Activated CD4-positive, CD25-positive, alpha-beta regulatory T cell (primary cell): ENCODE measurements around the gene DENND6B.
"Not testable (repeated sequence)": the region's sequence is repeated elsewhere in the genome, so short reads cannot be mapped to it uniquely, and the experiment has no call there.

Experiments used
- DNase-seq, 4 experiments: peaks; one replicate each; lab custom pipeline; 2025; lab: John Stamatoyannopoulos, UW

DENND6B gene

GRCh38 chr22:50286701-50287318, 40.0 kb downstream of the DENND6B start:
- no peak for DNase-seq

DNA sequence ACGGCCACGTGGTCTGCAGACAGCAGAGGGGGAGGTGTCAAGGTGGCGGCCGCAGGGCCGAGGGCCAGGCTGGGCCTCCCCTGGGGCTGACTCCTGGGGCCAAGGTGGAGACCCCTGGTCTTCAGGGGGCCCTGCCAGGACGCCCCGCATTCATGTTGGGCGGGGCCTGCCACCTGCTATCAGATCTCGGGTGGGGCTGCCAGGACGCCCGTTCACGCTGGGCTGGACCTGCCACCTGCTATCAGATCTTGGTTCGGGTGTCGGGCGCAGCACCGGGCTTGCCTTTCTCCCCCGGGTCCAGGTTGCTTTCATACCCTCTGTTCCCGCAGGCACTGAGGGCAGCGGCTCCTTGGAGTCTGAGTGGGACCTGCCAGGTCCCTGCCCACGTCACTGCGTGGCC, 40.5 kb downstream of the DENND6B start:
- DNase-seq: no peak

- no peak for DNase-seq
Observed at GRCh38 chr22:50285568-50286229, 41.1 kb downstream of the DENND6B start.

DNA sequence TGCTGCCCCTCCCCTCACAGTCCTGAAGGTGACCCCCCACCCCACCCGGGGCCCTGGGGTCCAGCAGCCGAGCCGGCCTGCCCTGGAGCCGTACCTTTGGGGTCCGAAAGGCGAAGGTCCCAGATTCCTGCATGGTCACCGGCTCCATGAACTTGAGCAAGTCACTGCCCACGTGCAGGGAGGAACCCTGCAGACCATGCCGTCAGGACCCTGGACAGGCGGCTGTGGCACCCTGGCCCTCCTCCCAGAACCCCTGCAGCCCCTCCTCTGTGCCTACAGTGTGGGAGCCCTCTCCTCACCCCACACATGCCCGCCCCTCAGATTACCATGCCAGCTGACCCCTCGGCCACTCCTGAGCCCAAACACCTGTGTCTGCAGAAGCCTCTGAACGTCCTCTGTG, 42.3 kb downstream of the DENND6B start:
- no peak for DNase-seq

DNA sequence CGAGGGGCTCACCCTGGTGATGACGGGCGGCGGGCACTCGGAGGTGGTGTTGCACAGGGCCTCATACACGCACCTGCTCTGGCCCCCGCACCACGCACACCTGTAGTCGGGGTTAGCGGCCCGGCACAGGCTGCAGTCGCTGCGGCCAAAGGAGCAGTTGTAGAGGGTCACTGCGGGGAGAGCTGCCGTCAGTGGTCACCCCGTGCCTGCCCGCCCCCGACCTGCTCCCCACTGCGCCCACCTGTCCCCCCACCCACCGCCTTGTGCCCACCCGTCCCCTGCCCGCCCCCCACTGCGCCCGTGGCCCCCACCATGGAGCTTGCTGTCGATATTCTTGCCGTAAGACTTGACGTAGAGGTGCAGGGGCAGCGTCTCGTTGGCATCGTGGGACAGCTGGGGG, 43.0 kb downstream of the DENND6B start:
- no peak for DNase-seq

DNA sequence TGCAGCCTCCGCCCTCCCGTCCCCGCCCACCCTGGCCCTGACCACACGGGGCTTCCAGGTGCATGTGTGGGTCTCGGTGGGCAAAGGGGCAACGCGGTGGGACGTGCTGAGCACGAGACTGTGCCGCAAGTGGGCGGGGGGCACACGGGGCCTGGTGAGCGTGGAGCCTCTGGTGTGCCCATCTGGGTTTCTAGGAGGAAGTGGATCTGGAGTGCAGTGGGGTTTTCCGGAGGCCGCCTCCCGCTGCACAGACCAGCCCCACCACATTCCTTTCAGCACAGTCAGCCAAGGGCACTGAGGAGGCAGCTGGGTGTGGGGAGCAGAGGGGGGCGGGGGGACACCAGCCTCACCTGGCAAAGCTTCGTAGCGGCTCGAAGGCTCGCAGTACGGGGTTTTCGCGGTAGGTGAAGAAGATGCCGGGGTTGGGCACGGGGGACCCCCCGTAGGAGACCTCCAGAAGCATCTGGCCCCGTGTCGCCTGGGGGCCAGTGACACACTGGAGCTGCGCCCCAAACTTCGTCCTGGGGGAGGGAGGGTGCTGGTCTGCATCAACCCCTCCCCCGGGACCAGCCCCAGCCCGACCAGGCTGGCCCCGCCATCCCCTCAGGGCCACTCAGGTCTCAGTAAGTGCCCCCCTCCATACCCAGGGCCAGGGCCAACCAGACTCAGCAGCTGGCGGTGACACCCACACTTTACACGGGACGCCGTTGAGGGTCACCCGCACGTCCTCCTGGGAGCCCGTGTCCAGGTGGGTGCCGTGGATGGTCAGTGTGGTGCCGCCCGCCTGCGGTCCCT, 44.3 kb downstream of the DENND6B start:
- DNase-seq: no peak

DNA sequence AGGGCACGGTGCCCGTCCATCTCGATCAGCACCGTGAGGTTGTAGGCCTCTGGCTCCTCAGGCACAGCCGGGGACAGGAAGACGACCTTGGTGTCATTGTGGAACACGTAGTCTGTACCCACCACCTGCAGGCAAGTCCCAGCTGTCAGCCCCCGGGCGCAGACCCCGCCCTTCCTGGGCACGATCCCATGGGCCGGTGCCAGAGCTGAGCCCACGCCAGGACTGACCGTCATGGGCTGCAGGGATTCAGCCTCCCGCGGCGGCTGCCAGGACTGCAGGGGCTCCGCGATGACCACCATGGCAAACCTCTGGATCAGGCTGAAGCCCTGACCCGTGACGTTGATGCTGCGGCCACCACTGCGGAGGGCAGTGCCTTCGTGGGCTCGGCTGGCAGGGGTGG, 44.9 kb downstream of the DENND6B start:
- DNase-seq: no peak

GRCh38 chr22:50281384-50281760, 45.4 kb downstream of the DENND6B start:
- no peak for DNase-seq

GRCh38 chr22:50280708-50281383, 46.0 kb downstream of the DENND6B start:
- DNase-seq: no peak

DNA sequence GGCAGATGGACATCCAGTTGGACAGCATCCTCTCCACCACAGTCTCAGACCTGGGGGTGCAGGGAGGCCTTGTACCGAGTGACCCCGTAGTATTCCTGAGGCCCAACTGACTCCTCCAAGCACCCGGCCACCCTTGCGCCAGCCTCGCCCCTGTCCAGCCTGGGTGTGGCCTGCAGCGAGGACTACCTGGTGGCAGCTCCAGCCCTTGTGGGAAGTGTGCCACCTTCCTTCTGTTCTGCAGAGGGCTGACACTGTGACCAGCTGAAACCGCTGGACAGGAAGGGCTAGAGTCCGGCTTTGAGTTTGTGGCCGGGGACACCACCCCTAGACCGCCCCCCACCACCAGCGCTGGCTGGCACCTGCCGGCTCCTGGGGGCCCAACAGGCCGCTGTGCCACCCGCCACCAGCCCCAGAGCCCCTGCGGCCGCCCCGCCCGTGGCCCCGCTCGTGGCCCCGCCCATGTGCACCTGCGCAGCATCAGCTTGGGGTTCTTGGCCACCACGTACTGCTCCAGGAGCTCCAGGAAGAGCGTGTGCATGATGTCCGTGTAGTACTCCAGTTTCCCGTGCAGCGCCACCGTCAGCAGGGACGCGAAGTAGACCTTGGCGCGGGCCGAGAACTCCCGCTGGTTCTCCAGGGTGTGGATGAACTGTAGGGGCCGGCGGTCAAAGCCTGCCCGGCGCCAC, 46.6 kb downstream of the DENND6B start:
- no peak for DNase-seq

GRCh38 chr22:50278956-50279619, 47.7 kb downstream of the DENND6B start:
- no peak for DNase-seq

GRCh38 chr22:50278461-50278860, 48.4 kb downstream of the DENND6B start:
- no peak for DNase-seq

DNA sequence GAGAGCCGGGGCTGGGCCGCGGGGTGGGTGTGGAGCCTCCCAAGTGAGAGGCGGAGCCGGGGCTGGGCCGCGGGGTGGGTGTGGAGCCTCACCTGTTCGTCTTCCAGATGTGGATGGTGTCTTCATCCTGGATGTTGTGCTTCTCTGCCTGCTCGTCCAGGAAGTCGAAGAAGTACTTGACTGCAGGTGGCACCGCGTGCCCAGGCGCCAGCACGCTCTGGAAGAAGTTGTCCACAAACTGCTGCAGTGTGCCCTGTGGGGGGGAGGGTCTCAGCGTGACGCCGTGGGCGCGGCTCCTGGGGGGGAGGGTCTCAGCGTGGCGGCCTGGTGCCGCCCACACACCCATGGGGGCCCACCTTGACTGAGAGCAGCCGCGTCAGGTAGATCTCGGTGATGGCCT, 49.1 kb downstream of the DENND6B start:
- no peak for DNase-seq

DNA sequence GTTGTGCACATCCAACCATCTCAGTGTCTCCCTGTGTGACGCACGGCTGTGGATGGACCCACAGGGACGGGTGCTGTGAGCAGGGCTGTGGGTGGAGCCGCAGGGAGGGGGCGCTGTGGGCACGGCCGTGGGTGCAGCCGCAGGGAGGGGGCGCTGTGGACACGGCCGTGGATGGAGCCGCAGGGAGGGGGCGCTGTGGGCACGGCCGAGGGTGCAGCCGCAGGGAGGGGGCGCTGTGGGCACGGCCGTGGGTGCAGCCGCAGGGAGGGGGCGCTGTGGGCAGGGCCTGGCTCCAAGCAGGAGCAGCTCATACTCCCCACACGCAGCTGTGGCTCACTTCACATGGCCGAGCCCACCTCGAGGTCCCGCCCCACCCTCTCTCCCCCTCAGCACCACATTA, 50.7 kb downstream of the DENND6B start:
- peak; percentile 20 to 56 (median 36) for DNase-seq

DNA sequence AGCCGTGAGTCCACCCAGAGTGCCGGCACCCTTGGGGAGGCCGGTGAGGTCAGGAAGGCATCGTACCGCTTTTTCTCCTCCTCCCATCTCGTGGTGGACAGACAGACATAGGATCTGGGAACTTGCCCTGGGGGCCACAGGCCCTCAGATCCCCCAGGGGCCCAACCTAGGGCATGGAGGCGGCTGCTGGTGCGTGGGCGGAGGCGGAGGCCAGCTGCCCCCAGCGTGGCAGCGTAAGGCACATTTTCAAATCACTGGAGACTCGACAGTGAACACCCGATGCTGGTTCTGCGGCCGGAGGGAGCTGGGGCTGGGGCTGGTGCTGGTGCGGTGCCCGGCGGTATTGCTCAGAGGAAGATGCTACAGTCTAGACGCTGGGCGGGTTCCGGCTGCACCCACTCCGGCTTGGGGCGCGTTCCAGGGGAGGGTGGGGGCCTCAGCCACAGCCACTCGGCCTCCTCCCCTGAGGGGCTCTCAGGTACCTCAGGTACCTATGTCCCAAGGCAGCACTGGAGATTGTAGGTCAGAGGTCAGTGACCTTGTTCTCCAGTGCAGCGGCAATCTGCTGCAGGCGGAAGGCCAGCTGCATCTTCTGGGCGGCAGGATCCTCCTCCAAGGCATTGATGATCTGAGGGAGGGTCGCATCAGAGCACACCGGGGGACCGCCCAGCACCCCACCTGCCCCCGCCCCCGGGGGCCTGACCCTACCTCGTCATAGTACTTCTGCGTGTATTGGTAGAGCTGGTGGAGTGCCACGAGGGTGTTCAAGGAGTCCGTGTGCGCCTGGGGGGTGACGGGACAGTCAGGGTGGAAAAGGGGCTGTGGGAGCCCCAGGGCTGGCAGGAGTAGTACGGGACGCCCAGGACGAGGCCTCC, 51.4 kb downstream of the DENND6B start:
- no peak for DNase-seq

GRCh38 chr22:50274771-50275170, 52.0 kb downstream of the DENND6B start:
- no peak for DNase-seq

- DNase-seq: peak in 1 of 4 experiments; percentile 17
Observed at GRCh38 chr22:50274311-50274710, 52.5 kb downstream of the DENND6B start.

- not testable (repeated sequence) for DNase-seq
Observed at GRCh38 chr22:50273781-50274180, 53.0 kb downstream of the DENND6B start.

DNA sequence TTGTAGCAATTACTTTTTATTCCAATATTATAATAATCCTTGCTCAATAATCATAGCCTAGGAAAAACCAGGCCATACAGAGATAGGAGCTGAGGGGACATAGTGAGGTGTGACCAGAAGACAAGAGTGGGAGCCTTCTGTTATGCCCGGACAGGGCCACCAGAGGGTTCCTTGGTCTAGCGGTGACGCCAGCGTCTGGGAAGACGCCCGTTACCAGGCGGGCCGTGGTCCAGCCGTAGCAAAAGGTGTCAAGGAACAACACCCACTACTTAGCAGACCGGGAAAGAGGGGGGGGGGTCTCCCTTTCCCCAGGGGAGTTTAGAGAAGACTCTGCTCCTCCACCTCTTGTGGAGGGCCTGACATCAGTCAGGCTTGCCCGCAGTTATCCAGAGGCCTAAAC, 53.5 kb downstream of the DENND6B start:
- not testable (repeated sequence) for DNase-seq

- DNase-seq: no peak
Observed at GRCh38 chr22:50272044-50272802, 54.6 kb downstream of the DENND6B start.
